Activated T-cell treated with anti-CD3 and anti-CD28 coated beads for 4 hours (primary cell): Measurements from ENCODE around the gene KCNE4.

Experiments
- DNase-seq: peaks from one replicate; pipeline ENCODE4 v3.0.0-alpha.2; 2020

The KCNE4 gene

DNA sequence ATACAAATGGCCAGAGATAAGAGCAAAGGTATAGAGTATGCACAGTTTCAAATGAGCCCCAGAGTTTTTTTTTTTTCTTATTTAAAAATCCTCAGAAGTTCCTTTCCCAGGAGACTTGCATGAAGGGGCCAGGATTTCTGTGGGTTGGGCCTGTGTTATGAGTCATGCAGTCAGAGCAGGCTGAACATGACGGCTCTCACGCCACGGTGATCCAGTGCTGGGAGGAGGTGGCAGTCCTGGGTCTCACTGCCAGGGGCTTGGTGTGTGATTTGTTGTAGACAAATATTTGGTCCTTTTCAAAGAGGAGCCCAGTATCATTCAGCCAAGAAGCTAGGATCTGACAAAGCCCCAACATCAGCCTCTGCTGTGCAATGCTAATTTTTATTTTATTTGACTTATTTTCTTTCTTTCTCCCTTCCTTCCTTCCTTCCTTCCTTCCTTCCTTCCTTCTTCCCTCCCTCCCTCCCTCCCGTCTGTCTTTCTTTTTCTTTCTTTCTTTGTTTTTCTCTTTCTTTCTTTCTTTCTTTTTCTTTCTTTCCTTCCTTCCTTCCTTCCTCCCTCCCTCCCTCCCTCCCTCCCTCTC lies 10.4 kb upstream of the KCNE4 start:
- no peak for DNase-seq

DNA sequence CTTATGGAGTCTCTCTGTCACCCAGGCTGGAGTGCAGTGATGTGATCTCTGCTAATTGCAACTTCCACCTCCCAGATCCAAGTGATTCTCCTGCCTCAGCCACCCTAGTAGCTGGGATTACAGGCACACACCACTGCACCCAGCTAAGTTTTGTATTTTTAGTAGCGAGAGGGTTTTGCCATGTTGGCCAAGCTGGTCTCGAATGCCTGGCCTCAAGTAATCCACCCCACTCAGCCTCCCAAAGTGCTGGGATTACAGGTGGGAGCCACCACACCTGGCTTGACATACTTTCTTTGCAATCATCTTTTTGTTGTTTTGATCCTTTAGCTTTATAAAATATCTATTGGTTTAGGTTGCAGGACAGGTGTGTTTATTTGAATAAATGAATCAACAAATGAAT lies 9.7 kb upstream of the KCNE4 start:
- no peak for DNase-seq

DNA sequence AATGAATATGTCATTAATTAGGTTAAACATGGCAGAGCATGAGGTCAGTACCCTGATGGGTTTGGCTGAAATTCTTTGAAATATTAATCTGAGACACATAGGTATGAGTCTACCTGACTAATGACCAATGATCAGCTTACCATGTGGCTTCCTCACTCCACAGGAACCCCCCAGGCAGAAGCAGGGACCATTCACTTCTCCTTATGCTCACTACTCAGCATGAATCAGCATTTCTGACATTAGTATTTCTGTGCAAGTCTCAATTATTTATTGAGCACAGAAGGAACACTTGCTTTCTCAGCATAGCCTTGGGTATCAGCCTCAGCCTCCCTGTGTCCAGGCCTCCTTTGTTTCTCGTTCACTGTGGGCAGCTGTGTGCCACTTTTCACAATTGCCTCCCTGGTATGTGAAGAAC lies 9.3 kb upstream of the KCNE4 start:
- DNase-seq = no peak

DNA sequence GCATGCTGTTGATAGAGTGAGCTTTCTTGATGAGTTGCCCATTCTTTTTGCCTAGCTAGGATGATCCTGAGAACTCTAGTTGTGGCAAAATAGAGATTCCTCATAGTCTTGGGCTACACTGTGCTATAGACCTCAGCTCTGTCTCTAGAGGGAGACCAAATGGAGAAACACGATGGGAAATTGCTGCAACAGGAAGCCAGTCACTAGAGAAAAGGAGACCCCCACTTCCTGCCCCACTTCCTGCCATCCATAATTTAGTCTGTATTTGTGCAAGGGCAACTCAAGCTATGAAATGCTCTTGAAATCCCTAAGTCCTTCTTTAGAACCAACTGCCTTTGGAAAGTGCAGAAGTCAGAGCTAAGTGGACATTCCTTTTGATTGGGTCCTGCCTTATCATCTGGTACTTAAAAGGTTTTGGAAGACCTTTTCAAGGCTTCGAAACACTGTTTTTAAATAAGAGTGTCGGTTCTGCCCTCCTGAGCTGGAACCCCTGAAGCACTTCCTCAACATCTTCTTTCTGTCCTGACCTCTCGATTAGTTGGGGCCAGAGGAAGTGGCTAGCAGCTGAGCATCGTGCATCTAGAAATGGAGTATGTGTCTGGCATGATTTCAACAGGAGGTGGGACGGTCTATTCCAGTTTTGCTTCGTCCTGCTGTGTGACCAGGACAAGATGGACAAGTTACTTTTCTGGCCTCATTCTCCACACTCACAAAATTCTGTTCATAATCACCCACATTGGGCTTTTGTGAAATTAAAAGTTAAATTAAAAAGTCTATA lies 8.6 kb upstream of the KCNE4 start:
- no peak for DNase-seq

DNA sequence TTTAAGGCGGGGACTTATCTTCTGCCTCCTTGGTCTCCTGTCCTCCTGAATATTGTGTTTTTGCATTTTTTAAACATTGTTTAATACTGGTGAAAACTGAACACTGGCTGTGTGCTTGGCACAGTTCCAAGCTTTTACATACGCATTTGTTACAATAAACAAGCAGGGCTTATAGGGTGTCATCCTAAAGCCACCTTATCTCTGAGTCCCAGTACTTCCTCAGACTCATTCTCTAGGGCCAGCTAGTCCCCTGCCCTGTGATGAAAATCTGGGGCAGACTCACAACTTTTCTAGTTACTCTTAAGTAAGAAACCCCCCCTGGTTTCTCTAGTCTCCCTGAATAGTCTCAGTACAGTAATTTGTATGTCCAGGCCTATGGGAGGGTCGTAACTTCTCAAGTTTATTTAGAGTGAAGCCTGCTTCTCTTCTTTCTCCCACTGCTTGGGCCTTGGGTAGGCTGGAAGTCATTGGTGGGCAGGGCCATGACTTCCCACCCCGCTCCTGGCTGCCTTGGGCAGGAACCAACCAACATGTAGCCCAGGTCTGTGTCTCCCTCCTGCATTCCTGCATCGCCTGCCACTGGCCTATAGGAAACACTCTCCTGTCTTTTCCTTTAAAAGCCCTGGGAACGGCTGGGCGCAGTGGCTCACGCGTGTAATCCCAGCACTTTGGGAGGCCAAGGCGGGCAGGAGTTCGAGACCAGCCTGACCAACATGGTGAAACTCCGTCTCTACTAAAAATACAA lies 7.7 kb upstream of the KCNE4 start:
- no peak for DNase-seq

DNA sequence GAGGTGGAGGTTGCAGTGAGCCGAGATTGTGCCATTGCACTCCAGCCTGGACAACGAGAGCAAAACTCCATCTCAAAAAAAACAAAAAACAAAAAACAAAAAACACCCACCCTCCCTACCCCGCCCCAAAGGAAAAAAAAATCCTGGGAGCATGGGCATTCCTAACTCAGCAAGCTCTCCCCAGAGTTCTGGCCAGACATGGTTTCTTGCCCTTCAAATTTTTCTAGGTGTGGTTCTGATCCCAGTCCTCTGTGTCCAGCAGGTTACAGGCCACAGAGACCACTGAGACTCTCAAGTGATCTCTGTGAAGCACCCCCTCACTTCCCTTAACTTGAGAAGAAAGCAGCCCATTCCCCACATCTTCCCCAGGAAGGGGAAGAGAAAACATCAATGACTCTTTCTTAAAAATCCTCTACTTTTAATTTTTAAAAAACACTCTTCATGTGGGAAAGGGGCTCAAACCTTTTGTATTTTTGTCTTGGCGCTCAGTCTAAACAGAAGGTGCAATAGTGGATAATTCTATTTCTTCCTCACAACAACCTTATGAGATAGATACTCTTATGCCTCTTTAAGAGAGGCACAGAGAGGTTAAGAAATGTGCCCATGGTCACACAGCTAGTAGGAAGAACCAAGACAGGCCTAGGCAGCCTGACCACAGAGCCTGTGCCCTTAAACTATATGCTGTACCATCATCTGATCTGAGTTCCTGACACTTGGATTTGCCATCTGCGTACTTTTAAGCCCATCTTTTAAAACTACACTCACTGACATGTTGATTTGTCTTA lies 6.9 kb upstream of the KCNE4 start:
- no peak for DNase-seq

DNA sequence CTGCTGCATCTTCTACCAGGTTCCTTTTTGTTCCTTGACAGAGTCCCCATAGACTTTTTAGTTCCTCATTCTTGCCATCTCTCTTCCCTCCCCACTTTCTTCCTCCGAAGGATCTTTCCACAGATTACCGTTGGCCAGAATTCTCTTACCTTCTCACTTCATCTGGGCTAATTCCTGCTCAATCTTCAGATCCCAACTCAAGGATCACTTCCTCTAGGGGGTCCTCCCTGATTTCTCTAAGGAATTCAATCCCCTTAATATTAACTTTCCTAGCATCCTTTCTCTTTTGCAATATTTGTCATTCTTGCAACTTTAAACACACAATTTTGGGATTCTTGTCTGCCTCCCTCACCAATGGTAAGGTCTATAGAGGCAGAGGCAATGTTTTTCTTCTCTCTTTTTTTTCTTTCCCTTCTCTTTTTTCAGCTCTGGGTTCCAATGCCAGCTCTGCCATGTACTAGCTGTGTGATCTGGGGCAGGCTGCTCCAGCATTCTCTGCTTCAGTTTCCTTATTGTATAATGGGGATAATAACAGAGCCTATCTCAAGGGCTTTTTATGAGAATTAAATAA lies 5.4 kb upstream of the KCNE4 start:
- DNase-seq = no peak

DNA sequence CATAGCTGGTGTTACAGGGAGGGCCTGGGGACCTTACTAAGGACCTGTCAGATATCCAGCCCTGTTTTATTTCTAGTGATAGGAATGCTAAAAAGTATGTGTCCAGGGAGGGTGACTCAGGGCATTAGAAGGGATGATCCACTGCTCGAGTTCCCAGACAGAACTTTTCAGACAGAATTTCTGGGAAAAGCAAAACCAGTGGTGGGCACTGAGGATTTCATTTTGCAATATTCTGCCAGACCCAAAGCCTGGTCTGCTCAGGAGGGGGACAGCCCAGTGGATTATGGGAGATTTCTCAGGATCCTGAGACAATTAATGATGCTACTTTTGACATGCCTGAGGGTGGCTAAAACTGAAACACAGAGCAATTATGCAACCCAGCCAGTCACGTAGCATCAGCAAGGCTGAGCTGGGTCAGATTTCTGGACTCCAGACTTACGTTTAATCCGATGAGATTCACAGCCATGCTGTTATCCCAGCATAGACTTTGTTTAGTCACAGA lies 4.7 kb upstream of the KCNE4 start:
- no peak for DNase-seq

DNA sequence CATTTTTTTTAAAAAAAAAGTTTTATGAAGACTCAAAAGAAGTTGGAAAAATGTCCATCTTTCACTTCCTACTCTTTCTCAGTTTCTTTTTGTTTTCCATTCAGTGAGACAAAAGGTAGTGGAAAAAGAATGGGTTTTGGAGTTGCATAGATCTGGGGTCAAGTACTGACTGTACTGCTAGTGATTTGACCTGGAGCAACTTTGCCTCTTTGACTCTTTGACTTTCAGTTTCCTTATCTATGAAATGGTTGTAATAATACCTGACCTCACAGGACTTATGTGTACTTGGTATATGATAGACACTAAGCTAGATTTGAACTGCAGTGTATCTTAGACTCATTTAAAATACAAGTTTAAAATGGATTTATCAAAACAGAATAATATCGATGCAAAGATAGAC lies 3.5 kb upstream of the KCNE4 start:
- no peak for DNase-seq

DNA sequence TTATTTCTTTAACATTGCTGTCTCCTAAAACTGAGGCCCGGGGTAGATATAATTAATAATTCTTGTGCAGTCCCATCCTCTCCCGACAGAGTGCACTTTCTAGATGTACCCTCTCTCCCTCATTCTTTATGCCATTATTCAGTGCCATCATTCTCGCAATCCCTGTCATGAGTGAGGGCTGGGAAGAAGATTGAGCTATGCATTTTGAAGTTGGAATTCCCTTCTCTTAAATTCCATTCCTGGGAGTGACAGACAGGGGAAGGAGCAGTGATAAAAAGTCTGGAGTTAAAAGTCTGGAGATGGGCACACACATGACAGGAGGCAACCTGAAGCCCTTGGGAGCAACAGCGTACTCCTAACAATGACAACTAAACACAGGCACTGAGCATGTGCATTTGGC lies 2.6 kb upstream of the KCNE4 start:
- DNase-seq = no peak

DNA sequence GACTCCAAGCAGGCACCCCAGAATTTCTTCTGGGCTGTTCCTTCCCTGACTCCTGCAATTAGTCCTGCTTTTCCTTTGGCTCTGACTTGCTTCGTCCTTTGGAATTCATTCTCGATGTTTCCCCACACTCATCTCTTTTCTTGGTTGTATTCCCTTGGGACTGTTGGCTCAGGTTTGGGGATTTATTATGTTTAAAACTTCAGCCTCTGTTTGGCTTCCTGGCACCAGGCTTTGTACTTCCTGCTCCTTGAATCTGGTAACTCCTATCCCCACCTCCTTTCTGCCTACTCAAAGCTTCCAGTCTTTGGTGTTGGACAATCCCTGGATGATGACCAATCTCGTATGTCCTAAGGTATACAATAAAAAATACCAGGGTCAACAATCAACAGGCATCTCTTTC lies 1.8 kb upstream of the KCNE4 start:
- no peak for DNase-seq

DNA sequence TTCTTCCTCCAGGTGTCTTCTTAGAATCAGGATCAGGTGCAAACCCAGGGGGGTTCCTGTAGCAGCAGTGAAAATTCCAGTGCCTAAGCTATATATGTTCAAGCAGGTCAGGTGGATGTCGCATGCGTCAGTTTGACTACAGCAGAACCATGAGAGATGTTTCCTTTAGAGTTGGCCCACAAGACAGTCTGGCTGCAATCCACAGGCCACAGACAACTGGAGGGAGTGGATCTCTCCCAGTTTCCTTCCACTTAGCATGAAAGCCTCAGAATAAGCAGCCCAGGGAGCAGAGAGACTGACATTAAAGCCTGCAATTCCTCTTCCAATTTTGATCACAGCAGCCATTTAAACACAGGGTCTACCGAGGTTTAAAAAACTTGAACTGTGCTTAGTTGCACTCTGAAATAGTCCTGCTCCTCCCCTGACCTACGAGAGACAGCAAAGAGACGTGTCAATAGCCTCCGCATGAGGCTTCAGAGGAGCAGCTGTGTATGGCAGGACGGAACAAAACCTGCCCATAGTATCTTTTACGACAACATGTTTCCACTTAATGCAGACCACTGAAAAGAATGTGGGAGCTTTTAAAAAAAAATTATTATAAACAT lies 988 bp upstream of the KCNE4 start:
- DNase-seq = no peak

DNA sequence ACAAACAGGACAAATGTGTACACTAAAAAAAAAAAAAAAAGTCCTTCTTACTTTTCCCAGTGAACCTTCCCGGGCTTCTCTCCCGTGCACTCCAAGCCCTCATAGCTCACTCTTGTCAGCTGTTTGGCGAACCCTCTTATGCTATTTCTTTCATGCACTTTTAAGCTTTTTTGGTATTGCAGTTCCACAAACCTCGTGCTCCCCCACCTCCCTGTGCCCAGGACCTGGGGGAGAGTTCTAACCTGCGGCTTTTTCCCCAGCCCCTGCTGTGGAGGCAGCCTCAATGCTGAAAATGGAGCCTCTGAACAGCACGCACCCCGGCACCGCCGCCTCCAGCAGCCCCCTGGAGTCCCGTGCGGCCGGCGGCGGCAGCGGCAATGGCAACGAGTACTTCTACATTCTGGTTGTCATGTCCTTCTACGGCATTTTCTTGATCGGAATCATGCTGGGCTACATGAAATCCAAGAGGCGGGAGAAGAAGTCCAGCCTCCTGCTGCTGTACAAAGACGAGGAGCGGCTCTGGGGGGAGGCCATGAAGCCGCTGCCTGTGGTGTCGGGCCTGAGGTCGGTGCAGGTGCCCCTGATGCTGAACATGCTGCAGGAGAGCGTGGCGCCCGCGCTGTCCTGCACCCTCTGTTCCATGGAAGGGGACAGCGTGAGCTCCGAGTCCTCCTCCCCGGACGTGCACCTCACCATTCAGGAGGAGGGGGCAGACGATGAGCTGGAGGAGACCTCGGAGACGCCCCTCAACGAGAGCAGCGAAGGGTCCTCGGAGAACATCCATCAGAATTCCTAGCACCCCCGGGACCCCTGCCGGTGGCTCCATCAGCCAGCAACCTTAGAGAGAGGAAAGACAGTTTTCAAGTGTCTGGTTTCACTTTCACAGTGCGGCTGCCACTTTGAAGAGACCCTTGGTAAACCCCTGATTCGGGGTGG lies 826 bp downstream of the KCNE4 start:
- no peak for DNase-seq

DNA sequence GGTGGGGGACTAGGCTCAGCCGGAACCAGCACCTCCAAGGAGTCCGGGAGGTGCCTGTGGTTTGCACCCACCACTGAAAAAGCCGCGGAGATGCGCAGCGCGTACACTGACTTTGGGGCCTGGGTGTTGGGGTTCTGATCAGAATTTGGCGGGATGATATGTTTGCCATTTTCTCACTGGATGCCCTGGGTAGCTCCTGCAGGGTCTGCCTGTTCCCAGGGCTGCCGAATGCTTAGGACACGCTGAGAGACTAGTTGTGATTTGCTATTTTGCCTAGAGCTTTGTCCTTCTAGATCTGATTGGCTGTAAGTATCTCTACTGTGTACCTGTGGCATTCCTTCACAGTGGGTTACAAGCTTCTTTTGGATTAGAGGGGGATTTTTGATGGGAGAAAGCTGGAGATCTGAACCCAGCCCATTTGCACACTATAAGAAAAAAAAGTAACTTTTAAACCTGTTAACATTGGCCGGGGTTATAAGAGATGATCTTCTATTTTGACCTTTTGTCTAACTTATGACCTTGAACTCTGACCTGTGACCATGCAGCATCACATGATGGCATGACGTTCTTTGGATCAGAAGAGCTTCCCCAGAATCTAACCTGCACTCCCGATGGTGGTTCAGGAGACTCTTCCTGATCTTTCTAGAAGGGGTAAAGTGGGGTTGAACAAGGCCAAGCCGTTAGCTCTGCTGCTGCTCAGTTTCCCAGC lies 1.6 kb downstream of the KCNE4 start:
- DNase-seq = no peak

DNA sequence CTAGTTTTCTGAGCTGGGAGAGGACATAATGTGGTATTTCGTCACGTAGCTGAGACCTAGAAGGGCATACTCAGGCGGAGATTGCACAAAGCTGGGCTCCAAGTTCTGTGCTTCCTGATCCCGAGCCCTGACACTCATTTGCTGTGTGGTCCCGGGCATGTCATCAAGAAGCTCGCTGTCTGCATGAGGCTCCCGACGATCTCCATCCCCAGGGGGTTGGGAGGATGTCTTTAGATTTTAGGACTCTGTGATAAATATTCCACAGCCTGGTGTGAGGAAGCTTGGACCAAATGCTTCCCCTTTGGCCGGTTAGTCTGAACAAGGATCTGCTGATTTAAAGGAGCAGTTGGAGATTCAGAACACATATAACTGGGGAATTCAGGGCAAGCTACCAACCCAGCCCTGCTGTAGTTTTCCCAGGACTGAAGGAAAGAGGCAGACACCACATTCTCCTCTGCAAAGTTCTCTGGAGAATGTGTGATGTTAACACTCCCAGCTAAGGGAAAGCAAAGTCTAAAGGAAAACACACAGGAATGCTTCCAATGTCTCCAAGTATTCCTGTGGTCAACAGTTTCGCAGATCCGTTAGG lies 2.3 kb downstream of the KCNE4 start:
- no peak for DNase-seq

DNA sequence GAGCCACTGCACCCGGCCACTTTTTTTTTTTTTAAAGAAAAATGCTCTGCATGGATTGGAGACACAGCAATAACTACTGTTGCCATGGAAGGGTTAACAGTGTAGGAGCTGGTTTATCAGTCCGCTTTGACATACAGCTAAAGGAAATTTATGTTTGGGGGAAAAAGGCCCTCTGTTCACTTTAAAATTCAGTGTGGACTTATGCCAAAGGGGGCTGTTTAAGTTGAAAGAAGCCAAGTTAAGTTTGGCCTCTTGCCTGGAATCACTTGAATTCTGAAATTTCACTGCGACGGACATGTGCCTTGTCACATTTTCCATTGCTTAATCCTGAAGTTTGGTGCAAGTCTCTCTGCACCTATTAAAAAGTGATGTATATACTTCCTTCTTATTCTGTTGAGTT lies 3.1 kb downstream of the KCNE4 start:
- no peak for DNase-seq

DNA sequence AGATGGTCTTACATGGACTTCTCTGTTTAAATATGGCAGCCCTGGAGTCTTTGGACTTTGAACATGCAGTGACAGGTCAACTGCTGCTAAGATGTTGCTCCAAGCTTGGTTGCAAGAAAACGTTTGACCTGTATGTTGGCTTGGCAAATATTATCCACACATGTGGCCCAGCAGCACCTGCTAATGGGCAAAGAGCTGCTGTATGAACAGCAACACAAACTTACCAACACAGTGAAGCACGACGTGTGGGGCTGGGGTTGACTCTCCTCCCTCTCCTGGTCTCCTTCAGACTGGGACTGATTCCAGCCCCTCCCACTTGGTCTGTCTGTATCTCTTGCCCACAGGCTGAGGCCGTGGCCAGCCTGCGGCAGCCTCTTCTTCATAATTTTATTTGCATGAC lies 3.8 kb downstream of the KCNE4 start:
- no peak for DNase-seq

DNA sequence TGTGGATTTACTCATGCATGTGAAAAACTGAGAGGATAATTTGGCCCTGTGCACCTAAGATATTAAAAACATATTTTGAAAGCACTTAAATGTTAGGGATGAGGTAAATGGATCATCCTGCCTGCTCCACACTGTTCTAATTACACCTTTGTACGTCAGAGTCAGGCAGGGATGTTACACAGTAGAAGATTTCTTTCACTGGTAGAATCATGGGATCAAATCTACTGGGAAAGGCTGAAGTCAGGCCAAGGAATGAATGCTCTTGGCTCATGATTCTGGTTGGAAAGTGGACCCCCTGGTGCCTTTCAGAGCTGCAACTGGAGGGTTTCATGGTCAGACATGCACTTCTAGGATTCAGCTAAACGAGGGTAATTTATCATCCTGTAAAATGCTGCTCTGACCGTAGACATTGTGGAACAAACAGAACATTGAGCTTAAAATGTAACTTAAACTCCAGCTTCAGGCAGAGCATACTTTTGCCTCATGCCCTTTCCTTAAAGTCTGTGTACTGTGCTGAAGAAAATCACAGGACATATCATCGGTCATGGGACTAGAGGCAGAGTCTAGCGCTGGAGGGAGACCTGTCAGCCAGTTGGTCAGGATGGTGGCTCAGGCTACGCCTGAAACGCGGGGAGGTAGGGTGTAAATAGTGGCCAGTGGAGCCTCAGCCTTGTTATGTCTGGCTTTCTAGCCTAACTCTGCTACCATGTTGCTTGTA lies 4.9 kb downstream of the KCNE4 start:
- DNase-seq = no peak

DNA sequence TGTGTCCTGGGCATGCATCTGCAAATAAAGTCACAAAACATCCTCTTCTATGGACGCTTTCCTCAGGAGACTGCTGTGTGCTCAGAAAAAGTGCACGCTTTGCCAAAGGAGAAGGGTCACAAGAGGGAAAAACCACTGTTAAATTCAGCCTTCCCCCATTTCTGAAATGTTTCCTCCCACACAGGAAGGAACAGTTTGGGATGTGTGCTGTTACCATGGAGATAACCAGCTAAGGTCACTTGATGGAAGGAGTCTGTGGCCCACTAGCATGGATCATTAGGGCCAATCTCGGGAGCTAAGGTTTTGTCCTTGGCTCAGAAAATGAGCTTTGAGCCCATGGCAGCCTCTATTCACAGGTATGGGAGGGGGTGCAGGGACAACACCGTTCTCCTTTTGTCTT lies 5.6 kb downstream of the KCNE4 start:
- DNase-seq = no peak
